Activated CD4-positive, CD25-positive, alpha-beta regulatory T cell treated with anti-CD3 and anti-CD28 coated beads, Interleukin-2, amount 50 U/mL, for 24 hours (primary cell): ENCODE measurements around the gene TMEM176A.
A peak's percentile ranks its signal among the peaks of the same experiment; 100 is the strongest.
"Not testable (repeated sequence)": the region's sequence is repeated elsewhere in the genome, so short reads cannot be mapped to it uniquely, and the experiment has no call there.

ENCODE experiments used
- ATAC-seq, 2 donors: fragments of 150-1000 bp; cut with Tn5 transposase; one replicate each; pipeline ENCODE4 v1.10.0; 2021; ENCODE audit warnings: mild to moderate bottlenecking in 1 of 2, moderate library complexity in 1 of 2

TMEM176A gene

GRCh38 chr7:150788474-150789269 lies 11.9 kb upstream of the TMEM176A start:
- ATAC-seq: no peak

- ATAC-seq: no peak
These were observed 10.0 kb upstream of the TMEM176A start for GRCh38 chr7:150790416-150791075.

- no peak for ATAC-seq
These were observed 9.3 kb upstream of the TMEM176A start for GRCh38 chr7:150791304-150791703.

GRCh38 chr7:150791746-150792452 lies 8.7 kb upstream of the TMEM176A start:
- no peak for ATAC-seq

- ATAC-seq: no peak
These were observed 6.9 kb upstream of the TMEM176A start for GRCh38 chr7:150793569-150794238.

- no peak for ATAC-seq
These were observed 2.9 kb upstream of the TMEM176A start for GRCh38 chr7:150797661-150798060.

GRCh38 chr7:150799156-150799555 lies 1.4 kb upstream of the TMEM176A start:
- ATAC-seq: no peak

GRCh38 chr7:150799741-150800580 lies 608 bp upstream of the TMEM176A start, which contains the start of gene TMEM176B:
Gene TMEM176B (minus strand): TSS chr7:150800364. CDS start chr7:150796569, 3,795 bp downstream.
- ATAC-seq: peak; percentile 10 to 21

- no peak for ATAC-seq
These were observed 825 bp downstream of the TMEM176A start for GRCh38 chr7:150801242-150801945.

GRCh38 chr7:150801946-150802771 lies 1.6 kb downstream of the TMEM176A start:
- ATAC-seq: no peak

- no peak for ATAC-seq
These were observed 2.7 kb downstream of the TMEM176A start for GRCh38 chr7:150803161-150803860.

GRCh38 chr7:150804802-150805201 lies 4.2 kb downstream of the TMEM176A start:
- ATAC-seq: no peak

GRCh38 chr7:150805864-150806263 lies 5.3 kb downstream of the TMEM176A start:
- no peak for ATAC-seq

GRCh38 chr7:150806454-150806853 lies 5.9 kb downstream of the TMEM176A start:
- ATAC-seq: no peak

- ATAC-seq: no peak
These were observed 6.3 kb downstream of the TMEM176A start for GRCh38 chr7:150806863-150807262.

- not testable (repeated sequence) for ATAC-seq
These were observed 7.3 kb downstream of the TMEM176A start for GRCh38 chr7:150807616-150808438.

GRCh38 chr7:150814328-150815001 lies 13.9 kb downstream of the TMEM176A start:
- ATAC-seq: no peak

GRCh38 chr7:150818971-150819370 lies 18.4 kb downstream of the TMEM176A start:
- no peak for ATAC-seq
